K562 (cell line): Measurements from ENCODE around the gene TXLNG. TPM values are rescaled to one million over a fixed set of nuclear protein-coding genes. Genes with fewer than 3 reads are reported as not detected.

Source experiments
- CCNT2 ChIP-seq: IDR thresholded peaks from 2 replicates; pipeline ENCODE4 v1.6.1; 2011; ENCODE audit warnings: borderline replicate concordance, low read depth, mild to moderate bottlenecking, moderate library complexity, mixed read lengths, low read length; ENCODE audit not compliant: insufficient read length; ENCODE audit errors: extremely low read depth
- CLOCK ChIP-seq: fragments of 250-450 bp; sonication (Bioruptor Pico); IDR thresholded peaks from 2 replicates; pipeline ENCODE4 v1.4.0; 2020; ENCODE audit warnings: mild to moderate bottlenecking, moderate library complexity, borderline replicate concordance
- CREM ChIP-seq: IDR thresholded peaks from 2 replicates; pipeline ENCODE4 v1.6.1; 2014; ENCODE audit warnings: antibody characterized with exemption, low read depth
- FOXA3 ChIP-seq, 2 experiments: fragments of 450-650 bp in 1 of 2; sonication (generic) in 1 of 2; formaldehyde crosslinking; IDR thresholded peaks in 1 of 2; conservative IDR thresholded peaks in 1 of 2; 2 replicates each; pipeline versions ENCODE4 v1.4.0 to v1.8.0; 2020 to 2022; ENCODE audit warnings: mild to moderate bottlenecking in 2 of 2, missing genetic modification reagents in 1 of 2
- FUS ChIP-seq: fragments of 200-400 bp; formaldehyde crosslinking; optimal IDR thresholded peaks from 2 replicates; pipeline ENCODE3; 2017; ENCODE audit warnings: low read depth, low read length
- IRF9 ChIP-seq: fragments of 450-650 bp; IDR thresholded peaks from 2 replicates; pipeline ENCODE4 v1.6.1; 2016; ENCODE audit warnings: missing biosample characterization, missing genetic modification characterization
- MAFG ChIP-seq: fragments of 450-650 bp; conservative IDR thresholded peaks from 2 replicates; pipeline ENCODE4 v1.6.1; 2016; ENCODE audit warnings: missing genetic modification characterization, missing compliant biosample characterization
- PCBP2 ChIP-seq: fragments of 200-400 bp; formaldehyde crosslinking; IDR thresholded peaks from 2 replicates; pipeline ENCODE4 v1.6.1; 2018; ENCODE audit warnings: low read length, low read depth, mild to moderate bottlenecking, moderate library complexity; ENCODE audit not compliant: poor library complexity, severe bottlenecking
- SIN3A ChIP-seq, 2 experiments: fragments of 150-350 bp in 1 of 2; IDR thresholded peaks; 2 replicates each; pipeline ENCODE4 v1.6.1; 2011 to 2016; ENCODE audit warnings: borderline replicate concordance in 2 of 2, low read depth in 2 of 2, low read length in 2 of 2, mild to moderate bottlenecking in 2 of 2, moderate library complexity in 2 of 2; ENCODE audit not compliant: control insufficient read depth in 1 of 2
- SNRNP70 ChIP-seq: fragments of 200-400 bp; formaldehyde crosslinking; optimal IDR thresholded peaks from 2 replicates; pipeline ENCODE3; 2017; ENCODE audit warnings: low read depth, low read length
- SRSF3 ChIP-seq: fragments of 200-400 bp; formaldehyde crosslinking; IDR thresholded peaks from 2 replicates; pipeline ENCODE4 v1.6.1; 2016; ENCODE audit warnings: mild to moderate bottlenecking, low read length, moderate library complexity; ENCODE audit not compliant: insufficient read depth
- ZBTB34 ChIP-seq: fragments of 250-450 bp; sonication (Bioruptor Pico); IDR thresholded peaks from 2 replicates; pipeline ENCODE4 v1.8.0; 2021; ENCODE audit warnings: mild to moderate bottlenecking, moderate library complexity
- ZBTB9 ChIP-seq: fragments of 450-650 bp; formaldehyde crosslinking; IDR thresholded peaks from 2 replicates; pipeline ENCODE4 v1.4.0; 2020; ENCODE audit warnings: mild to moderate bottlenecking, moderate library complexity
- ZFX ChIP-seq: sonication (generic); formaldehyde crosslinking; IDR thresholded peaks from 2 replicates; pipeline ENCODE4 v1.8.0; 2022; ENCODE audit warnings: mild to moderate bottlenecking, missing genetic modification reagents, moderate library complexity
- ZNF143 ChIP-seq: sonication (generic); formaldehyde crosslinking; IDR thresholded peaks from 2 replicates; pipeline ENCODE4 v1.9.0; 2022; ENCODE audit warnings: mild to moderate bottlenecking, missing genetic modification reagents
- ZNF146 ChIP-seq: IDR thresholded peaks from one replicate; pipeline ENCODE4 v1.6.1; 2018; ENCODE audit warnings: missing compliant biosample characterization; ENCODE audit not compliant: unreplicated experiment
- ZNF282 ChIP-seq: sonication (generic); formaldehyde crosslinking; IDR thresholded peaks from 2 replicates; pipeline ENCODE4 v1.8.1; 2023; ENCODE audit warnings: missing genetic modification reagents
- ZNF57 ChIP-seq: fragments of 450-650 bp; formaldehyde crosslinking; IDR thresholded peaks from 2 replicates; pipeline ENCODE4 v1.4.0; 2020; ENCODE audit warnings: mild to moderate bottlenecking, moderate library complexity
- ZNF699 ChIP-seq: fragments of 250-450 bp; sonication (Bioruptor Pico); IDR thresholded peaks from 2 replicates; pipeline ENCODE4 v1.8.0; 2021; ENCODE audit warnings: mild to moderate bottlenecking, moderate library complexity; ENCODE audit not compliant: insufficient replicate concordance
- ZNF764 ChIP-seq: fragments of 250-450 bp; sonication (Bioruptor Pico); IDR thresholded peaks from 2 replicates; pipeline ENCODE4 v1.4.0; 2020; ENCODE audit warnings: low read depth, mild to moderate bottlenecking, moderate library complexity
- polyA plus RNA-seq, 8 experiments: library from polyadenylated mRNA; depleted of rRNA in 4 of 8; stranded (reverse) in 5 of 8; unstranded in 3 of 8; fragments of >200 nt; fragmentation: Nextera tagmentation in 2 of 8; fragmentation: Illumina TruSeq in 1 of 8; extraction: Ambion mirVana in 2 of 8; extraction: Trizol in 1 of 8; gene quantifications; 2 replicates each; pipeline versions ENCODE4 v1.2.1 to v1.2.3, GENCODE V29; 2011 to 2014; ENCODE audit warnings: inconsistent platforms in 1 of 8, missing spikeins in 1 of 8
- total RNA-seq, 7 experiments: library from RNA; depleted of rRNA in 6 of 7; stranded (reverse); fragments of >200 nt in 6 of 7; fragmentation: Illumina TruSeq in 2 of 7; extraction: Trizol in 2 of 7; gene quantifications; 2 replicates each; pipeline versions ENCODE4 v1.2.1 to v1.2.3, GENCODE V29; 2011 to 2021; ENCODE audit warnings: low replicate concordance in 1 of 7

The TXLNG gene
- total and polyA plus RNA-seq, 9 of the 15 experiments (the other 6 are each of a cell fraction or from before 2014, with no cell fraction given): 13.1 to 47.0 (median 31.6) TPM

GRCh38 chrX:16771483-16772398, 14.5 kb upstream of the TXLNG start (continued):
- TF ChIP-seq ZNF764 (CRISPR knock-in tag) (peak; percentile 74), ZNF57 (CRISPR knock-in tag) (no peak), SIN3A (IDR thresholded peaks at IDR 0.05; ENCODE audit: borderline replicate concordance in 2 of 2, control insufficient read depth in 1 of 2, low read depth in 2 of 2, low read length in 2 of 2) (peak in 1 of 2 experiments; percentile 93; a peak in 2 of 4 replicates), ZNF143 (CRISPR knock-in tag) (peak; percentile 79), CREM (peak; percentile 33; the same call in 1 of the 2 replicates), CLOCK (CRISPR knock-in tag) (no peak), ZBTB34 (CRISPR knock-in tag) (no peak), ZNF699 (CRISPR knock-in tag) (no peak), ZNF282 (CRISPR knock-in tag) (no peak), CCNT2 (no peak), ZBTB9 (0 out of 2 replicates have a peak, but pooled peaks have one; percentile 64), IRF9 (tag) (no peak), MAFG (tag) (peak; percentile 96), FOXA3 (CRISPR knock-in tag; conservative IDR thresholded peaks at IDR 0.05 in 1 of 2, IDR thresholded peaks at IDR 0.05 in 1 of 2) (peak in 1 of 2 experiments; percentile 36; a peak in 1 of 4 replicates), PCBP2 (no peak), SNRNP70 (no peak), FUS (no peak), ZNF146 (CRISPR knock-in tag) (no peak), SRSF3 (no peak), ZFX (CRISPR knock-in tag) (peak; percentile 56; the same call in 1 of the 2 replicates)
